Mesendoderm (in vitro differentiated cells): ENCODE measurements around the gene NAP1L5.

ENCODE experiments used
- DNase-seq: peaks from one replicate; pipeline ENCODE4 v3.0.0; 2013
- H2AK5ac ChIP-seq: 2 replicates; pipeline ENCODE4 v1.6.1; 2013; ENCODE audit warnings: low read length, inconsistent platforms
- H2BK120ac ChIP-seq: 2 replicates; pipeline ENCODE4 v1.6.1; 2013; ENCODE audit warnings: low read depth, mild to moderate bottlenecking, low read length, moderate library complexity, mixed read lengths
- H2BK15ac ChIP-seq: replicated peaks from 2 replicates; pipeline ENCODE4 v1.6.1; 2013; ENCODE audit warnings: low read depth, mild to moderate bottlenecking, moderate library complexity
- H2BK5ac ChIP-seq: 2 replicates; pipeline ENCODE4 v1.6.1; 2013; ENCODE audit warnings: low read length, inconsistent platforms
- H3K18ac ChIP-seq: 2 replicates; pipeline ENCODE4 v1.6.1; 2013; ENCODE audit warnings: mild to moderate bottlenecking, low read length, mixed read lengths
- H3K23ac ChIP-seq: one replicate; pipeline ENCODE4 v1.6.1; 2013; ENCODE audit warnings: low read length
- H3K27ac ChIP-seq: 2 replicates; pipeline ENCODE4 v1.5.1; 2013; ENCODE audit warnings: low read depth, mild to moderate bottlenecking, inconsistent platforms, low read length, moderate library complexity
- H3K27me3 ChIP-seq: 2 replicates; pipeline ENCODE4 v1.6.1; 2013; ENCODE audit warnings: low read length, control low read depth, mild to moderate bottlenecking, inconsistent platforms; ENCODE audit not compliant: insufficient read depth, poor library complexity
- H3K36me3 ChIP-seq: 2 replicates; pipeline ENCODE4 v1.6.1; 2013; ENCODE audit warnings: low read length, inconsistent platforms; ENCODE audit not compliant: control insufficient read depth, insufficient read depth
- H3K4ac ChIP-seq: one replicate; pipeline ENCODE4 v1.6.1; 2013; ENCODE audit warnings: low read depth, mild to moderate bottlenecking, low read length, moderate library complexity
- H3K4me1 ChIP-seq: 2 replicates; pipeline ENCODE4 v1.6.1; 2013; ENCODE audit warnings: low read depth, low read length, inconsistent platforms; ENCODE audit not compliant: control insufficient read depth
- H3K4me2 ChIP-seq: 2 replicates; pipeline ENCODE4 v1.6.1; 2013; ENCODE audit warnings: low read length
- H3K4me3 ChIP-seq: 2 replicates; pipeline ENCODE4 v1.5.1; 2013; ENCODE audit warnings: mild to moderate bottlenecking, low read length
- H3K56ac ChIP-seq: one replicate; pipeline ENCODE4 v1.6.1; 2013; ENCODE audit warnings: low read length
- H3K79me1 ChIP-seq: 2 replicates; pipeline ENCODE4 v1.6.1; 2013; ENCODE audit warnings: low read length, inconsistent platforms
- H3K79me2 ChIP-seq: 2 replicates; pipeline ENCODE4 v1.6.1; 2013; ENCODE audit warnings: mild to moderate bottlenecking, low read length; ENCODE audit not compliant: control insufficient read depth, insufficient read depth
- H3K9ac ChIP-seq: 2 replicates; pipeline ENCODE4 v1.6.1; 2013; ENCODE audit warnings: low read length, inconsistent platforms
- H4K5ac ChIP-seq: one replicate; pipeline ENCODE4 v1.6.1; 2013; ENCODE audit warnings: low read length
- H4K8ac ChIP-seq: one replicate; pipeline ENCODE4 v1.6.1; 2013; ENCODE audit warnings: low read depth, mild to moderate bottlenecking, control low read depth, low read length, moderate library complexity
- WGBS: extraction: QIAGEN DNeasy Blood & Tissue Kit; methylation state at CpG from one replicate; pipeline ENCODE4 v1.1.7; 2013; ENCODE audit warnings: low lambda C conversion rate, missing lambda C conversion rate; ENCODE audit not compliant: insufficient coverage; ENCODE audit errors: extremely low coverage; 5-methylcytosine and 5-hydroxymethylcytosine counted together

NAP1L5 gene

DNA sequence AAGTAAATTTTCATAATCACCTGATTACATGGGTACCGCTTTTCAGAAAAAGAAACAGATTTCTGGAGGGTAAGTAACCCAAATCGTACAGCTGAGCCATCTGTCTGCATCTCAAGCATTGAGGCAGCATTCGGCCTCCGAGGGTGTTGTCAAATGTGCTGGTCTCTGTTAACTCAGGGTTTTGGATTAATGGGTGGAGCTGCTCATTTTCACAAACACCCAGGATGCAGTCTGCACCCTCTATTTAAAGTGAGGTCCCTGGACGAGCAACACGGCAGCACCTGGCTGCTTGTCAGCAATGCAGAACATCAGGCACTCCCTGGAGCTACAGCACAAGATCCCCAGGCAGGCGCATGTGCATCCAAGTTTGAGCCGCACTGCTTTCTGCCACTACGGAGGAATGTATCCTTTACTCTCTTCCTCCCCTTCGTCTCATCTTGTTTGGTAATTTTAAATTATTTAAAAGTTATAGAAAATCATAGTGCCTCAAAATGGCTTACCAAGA is 24.7 kb upstream of the NAP1L5 start:
- Histone ChIP-seq H3K27ac (no peak overlapping the region), H3K18ac (no peak overlapping the region), H3K4me3 (no peak overlapping the region), H2BK120ac (no peak overlapping the region), H3K23ac (no peak overlapping the region), H3K27me3 (no peaks in the 10 kb centered on the region), H3K36me3 (no peaks in the 10 kb centered on the region), H3K56ac (no peak overlapping the region), H2AK5ac (no peak overlapping the region), H3K79me2 (no peaks in the 10 kb centered on the region), H3K4ac (no peak overlapping the region), H2BK15ac (no peak overlapping the region), H3K79me1 (no peaks in the 10 kb centered on the region), H3K9ac (no peak overlapping the region), H2BK5ac (no peak overlapping the region), H3K4me2 (no peak overlapping the region), H4K5ac (no peak overlapping the region), H4K8ac (no peak overlapping the region), H3K4me1 (no peaks in the 10 kb centered on the region)
- WGBS = no CpG with 5 or more reads among the region's 10 CpGs
- DNase-seq = no peak

DNA sequence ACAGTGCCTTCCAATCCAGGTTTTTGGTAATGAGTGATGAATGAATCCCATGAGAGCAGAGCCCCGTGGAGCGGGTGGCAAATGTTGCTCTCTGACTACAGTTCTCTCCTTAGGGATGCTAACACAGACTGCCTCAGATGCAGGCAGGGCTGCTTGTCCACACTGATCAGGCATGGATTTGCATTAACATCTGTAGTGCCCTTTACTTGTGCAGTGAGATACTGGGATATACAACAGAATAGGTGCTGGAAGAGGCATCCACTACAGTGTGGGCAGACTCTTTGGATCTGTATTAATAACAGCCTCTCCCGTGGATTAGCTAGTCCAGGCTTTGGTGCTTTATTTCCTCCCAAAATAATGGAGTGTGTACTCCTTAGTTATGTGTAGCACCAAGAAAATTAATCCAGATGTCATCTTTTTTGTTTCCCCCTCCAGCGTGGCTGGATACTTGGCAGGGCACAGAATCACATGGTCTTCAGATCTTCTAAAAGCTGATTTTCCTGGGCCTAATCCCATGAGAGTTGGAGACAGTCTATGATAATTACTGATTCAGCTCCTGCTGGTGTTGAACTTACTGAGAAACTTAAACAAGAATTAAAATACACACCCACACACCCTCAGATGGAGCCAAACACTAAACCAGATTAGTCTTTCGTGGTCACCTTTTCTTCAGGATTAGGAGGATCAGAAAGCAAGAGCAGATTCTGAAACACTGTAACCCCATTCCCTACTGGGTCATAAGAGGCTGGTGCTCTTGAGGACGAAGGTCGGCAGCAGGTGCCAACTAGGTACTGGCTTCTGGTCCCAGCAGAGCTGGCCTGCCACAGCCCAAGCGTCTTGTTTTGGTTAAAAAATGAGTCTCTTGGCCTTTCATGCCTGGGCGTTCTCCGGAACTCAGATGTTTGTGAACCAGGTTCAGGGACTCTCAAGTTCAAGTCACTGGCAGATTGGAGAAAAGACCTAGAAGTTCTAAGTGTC is 23.1 kb upstream of the NAP1L5 start:
- H3K4me2 ChIP-seq = no peak overlapping the region
- no peak overlapping the region for H3K4me3 ChIP-seq
- no peaks in the 10 kb centered on the region for H3K79me2 ChIP-seq
- H3K36me3 ChIP-seq = no peaks in the 10 kb centered on the region
- no peak overlapping the region for H3K18ac ChIP-seq
- H3K56ac ChIP-seq = no peak overlapping the region
- H4K8ac ChIP-seq = no peak overlapping the region
- no peak overlapping the region for H3K27ac ChIP-seq
- no peaks in the 10 kb centered on the region for H3K4me1 ChIP-seq
- no peak overlapping the region for H3K23ac ChIP-seq
- no peak overlapping the region for H2BK120ac ChIP-seq
- H3K9ac ChIP-seq = no peak overlapping the region
- H3K4ac ChIP-seq = no peak overlapping the region
- DNase-seq = no peak
- H4K5ac ChIP-seq = no peak overlapping the region
- H2AK5ac ChIP-seq = no peak overlapping the region
- H3K79me1 ChIP-seq = no peaks in the 10 kb centered on the region
- no peak overlapping the region for H2BK5ac ChIP-seq
- H2BK15ac ChIP-seq = no peak overlapping the region
- WGBS = no CpG with 5 or more reads among the region's 10 CpGs
- no peaks in the 10 kb centered on the region for H3K27me3 ChIP-seq

DNA sequence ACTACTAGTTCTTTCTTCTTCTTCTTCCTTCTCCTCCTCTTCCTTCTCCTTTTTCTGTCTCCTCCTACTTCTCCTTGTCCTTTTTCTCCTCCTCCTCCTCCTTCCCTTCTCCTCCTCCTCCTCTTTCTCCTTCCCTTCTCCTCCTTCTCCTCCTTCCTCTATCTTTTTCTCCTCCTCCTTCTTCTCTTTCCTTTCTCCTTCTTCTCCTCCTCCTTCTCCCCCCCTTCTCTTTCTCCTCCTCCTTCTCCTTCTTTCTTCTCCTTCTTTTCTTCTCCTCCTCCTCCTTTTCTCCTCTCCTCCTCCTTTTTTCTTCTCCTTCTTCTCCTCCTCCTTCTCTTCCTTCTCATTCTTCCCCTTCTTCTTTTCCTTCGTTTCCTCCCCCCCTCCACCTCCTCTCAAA is 21.8 kb upstream of the NAP1L5 start:
- H2AK5ac ChIP-seq = no peak overlapping the region
- no peak overlapping the region for H4K5ac ChIP-seq
- no peak for DNase-seq
- H3K18ac ChIP-seq = no peak overlapping the region
- H3K27ac ChIP-seq = no peak overlapping the region
- H3K4me3 ChIP-seq = no peak overlapping the region
- H3K36me3 ChIP-seq = no peaks in the 10 kb centered on the region
- H3K4me1 ChIP-seq = no peaks in the 10 kb centered on the region
- H3K56ac ChIP-seq = no peak overlapping the region
- H3K9ac ChIP-seq = no peak overlapping the region
- no peak overlapping the region for H2BK120ac ChIP-seq
- H3K79me2 ChIP-seq = no peaks in the 10 kb centered on the region
- no peak overlapping the region for H2BK5ac ChIP-seq
- H4K8ac ChIP-seq = no peak overlapping the region
- H2BK15ac ChIP-seq = no peak overlapping the region
- H3K27me3 ChIP-seq = no peaks in the 10 kb centered on the region
- H3K79me1 ChIP-seq = no peaks in the 10 kb centered on the region
- no peak overlapping the region for H3K4ac ChIP-seq
- H3K23ac ChIP-seq = no peak overlapping the region
- H3K4me2 ChIP-seq = no peak overlapping the region
- WGBS = 100% methylated on average over 1 of the region's 1 CpG

DNA sequence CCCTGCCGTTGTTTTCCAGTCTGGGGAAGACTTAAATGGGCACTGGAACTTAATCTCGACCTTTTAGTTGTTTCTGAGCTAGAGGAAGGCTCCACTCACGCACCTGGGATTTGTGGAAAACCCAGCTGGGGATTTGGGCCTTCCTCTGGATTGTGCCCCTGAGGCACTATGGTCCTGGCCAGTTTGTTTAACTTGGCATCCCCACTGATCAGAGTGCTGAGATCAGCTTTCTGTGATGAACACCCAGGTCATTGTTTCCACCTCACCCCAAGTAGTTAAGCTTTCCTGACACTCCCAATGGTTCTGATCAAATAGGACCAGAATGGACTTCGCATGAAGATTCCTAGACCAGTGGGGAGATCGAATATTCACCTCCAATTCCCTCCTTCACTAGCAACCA is 20.5 kb upstream of the NAP1L5 start:
- Histone ChIP-seq H3K4ac (no peak overlapping the region), H3K27me3 (no peaks in the 10 kb centered on the region), H2BK5ac (no peak overlapping the region), H3K27ac (no peak overlapping the region), H3K4me3 (no peak overlapping the region), H3K18ac (no peak overlapping the region), H3K4me2 (no peak overlapping the region), H4K8ac (no peak overlapping the region), H2AK5ac (no peak overlapping the region), H2BK15ac (no peak overlapping the region), H3K4me1 (no peaks in the 10 kb centered on the region), H3K36me3 (no peaks in the 10 kb centered on the region), H4K5ac (no peak overlapping the region), H3K56ac (no peak overlapping the region), H3K79me1 (no peaks in the 10 kb centered on the region), H3K9ac (no peak overlapping the region), H2BK120ac (no peak overlapping the region), H3K79me2 (no peaks in the 10 kb centered on the region), H3K23ac (no peak overlapping the region)
- no peak for DNase-seq
- no CpG with 5 or more reads among the region's 5 CpGs for WGBS

DNA sequence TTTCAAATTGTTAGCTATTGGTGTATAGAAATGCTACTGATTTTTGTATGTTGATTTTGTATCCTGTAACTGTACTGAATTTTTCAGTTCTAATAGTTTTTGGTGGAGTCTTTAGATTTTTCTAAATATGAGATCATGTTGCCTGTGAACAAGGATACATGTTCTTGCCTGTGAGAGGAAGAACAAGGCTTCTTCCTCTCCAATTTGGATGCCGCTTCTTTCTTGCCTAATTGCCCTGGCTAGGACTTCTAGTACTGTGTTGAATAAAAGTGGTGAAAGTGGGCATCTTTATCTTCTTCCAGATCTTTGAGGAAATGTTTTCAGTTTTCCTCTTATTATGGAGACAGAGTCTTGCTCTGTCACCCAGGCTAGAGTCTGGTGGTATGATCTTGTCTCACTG is 16.2 kb upstream of the NAP1L5 start:
- no peaks in the 10 kb centered on the region for H3K79me1 ChIP-seq
- H4K5ac ChIP-seq = no peak overlapping the region
- H3K9ac ChIP-seq = no peak overlapping the region
- H3K23ac ChIP-seq = no peak overlapping the region
- no peaks in the 10 kb centered on the region for H3K4me1 ChIP-seq
- H3K4ac ChIP-seq = no peak overlapping the region
- no CpG with 5 or more reads among the region's 1 CpG for WGBS
- no peaks in the 10 kb centered on the region for H3K27me3 ChIP-seq
- H3K4me3 ChIP-seq = no peak overlapping the region
- H4K8ac ChIP-seq = no peak overlapping the region
- H3K18ac ChIP-seq = no peak overlapping the region
- no peak overlapping the region for H2BK120ac ChIP-seq
- no peak overlapping the region for H3K4me2 ChIP-seq
- no peaks in the 10 kb centered on the region for H3K36me3 ChIP-seq
- H2BK5ac ChIP-seq = no peak overlapping the region
- H2BK15ac ChIP-seq = no peak overlapping the region
- no peak overlapping the region for H2AK5ac ChIP-seq
- H3K27ac ChIP-seq = no peak overlapping the region
- H3K79me2 ChIP-seq = no peaks in the 10 kb centered on the region
- H3K56ac ChIP-seq = no peak overlapping the region
- no peak for DNase-seq
